Measurements from ENCODE around the gene ANKRD27. TPM values are rescaled to one million over a fixed set of nuclear protein-coding genes. Genes with fewer than 3 reads are reported as not detected.
"Not testable (repeated sequence)": the region's sequence is repeated elsewhere in the genome, so short reads cannot be mapped to it uniquely, and the experiment has no call there.

Gene ANKRD27
- total RNA-seq, 2 donors from 2014 or later, result 18.8 to 22.4 TPM

DNA sequence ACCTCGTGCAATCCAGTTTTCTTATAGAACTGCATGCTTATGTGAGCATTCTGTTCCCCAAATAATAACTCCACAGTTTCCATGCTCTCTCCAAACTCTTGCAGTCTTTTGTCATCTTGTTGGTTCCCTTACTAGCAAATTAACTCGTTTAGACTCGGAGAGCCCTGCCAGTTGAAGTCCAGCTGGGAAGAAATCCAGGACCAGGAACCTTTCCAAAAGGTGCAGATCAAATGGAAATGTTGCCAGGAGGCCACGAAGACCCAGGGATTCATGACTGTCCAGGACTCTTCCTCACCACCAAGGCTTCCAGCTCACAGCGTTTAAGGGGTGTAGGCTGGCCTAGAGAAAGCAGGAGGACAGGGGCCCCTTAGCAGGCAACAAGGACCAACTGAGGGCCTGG lies 42.5 kb upstream of the ANKRD27 start:
- H3K4me3 ChIP-seq, result no peak overlapping the region

DNA sequence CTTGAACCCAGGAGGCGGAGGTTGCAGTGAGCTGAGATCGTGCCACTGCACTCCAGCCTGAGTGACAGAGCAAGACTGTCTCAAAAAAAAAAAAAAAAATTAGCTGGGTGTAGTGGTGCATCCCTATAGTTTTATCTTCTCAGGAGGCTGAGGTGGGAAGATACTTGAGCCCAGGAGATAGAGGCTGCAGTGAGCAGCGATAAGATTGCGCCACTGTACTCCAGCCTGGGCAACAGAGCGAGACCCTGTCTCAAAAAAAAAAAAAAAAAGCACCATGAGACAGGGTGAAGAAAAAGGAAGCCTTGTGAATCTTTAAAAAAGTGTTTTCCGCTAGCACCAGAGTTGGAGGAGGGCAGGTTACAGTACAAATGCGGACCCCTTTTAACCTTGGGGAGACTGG lies 41.2 kb upstream of the ANKRD27 start:
- H3K9me3 ChIP-seq; DNase-seq (ENCODE audit: low spot score); H3K27me3 ChIP-seq; H3K27ac ChIP-seq; H3K4me1 ChIP-seq; H3K4me3 ChIP-seq: not testable (repeated sequence)
- H3K36me3 ChIP-seq, result peaks cover 25% of the 10 kb centered on the region

More for the DNA sequence above, 42.5 kb upstream of the ANKRD27 start:
- Histone ChIP-seq H3K9me3 (no peaks in the 10 kb centered on the region), H3K27ac (no peak overlapping the region), H3K27me3 (no peaks in the 10 kb centered on the region), H3K36me3 (peaks cover 17% of the 10 kb centered on the region), H3K4me1 (no peaks in the 10 kb centered on the region)
- DNase-seq (ENCODE audit: low spot score), result no peak
- TF ChIP-seq, protein P1, sequence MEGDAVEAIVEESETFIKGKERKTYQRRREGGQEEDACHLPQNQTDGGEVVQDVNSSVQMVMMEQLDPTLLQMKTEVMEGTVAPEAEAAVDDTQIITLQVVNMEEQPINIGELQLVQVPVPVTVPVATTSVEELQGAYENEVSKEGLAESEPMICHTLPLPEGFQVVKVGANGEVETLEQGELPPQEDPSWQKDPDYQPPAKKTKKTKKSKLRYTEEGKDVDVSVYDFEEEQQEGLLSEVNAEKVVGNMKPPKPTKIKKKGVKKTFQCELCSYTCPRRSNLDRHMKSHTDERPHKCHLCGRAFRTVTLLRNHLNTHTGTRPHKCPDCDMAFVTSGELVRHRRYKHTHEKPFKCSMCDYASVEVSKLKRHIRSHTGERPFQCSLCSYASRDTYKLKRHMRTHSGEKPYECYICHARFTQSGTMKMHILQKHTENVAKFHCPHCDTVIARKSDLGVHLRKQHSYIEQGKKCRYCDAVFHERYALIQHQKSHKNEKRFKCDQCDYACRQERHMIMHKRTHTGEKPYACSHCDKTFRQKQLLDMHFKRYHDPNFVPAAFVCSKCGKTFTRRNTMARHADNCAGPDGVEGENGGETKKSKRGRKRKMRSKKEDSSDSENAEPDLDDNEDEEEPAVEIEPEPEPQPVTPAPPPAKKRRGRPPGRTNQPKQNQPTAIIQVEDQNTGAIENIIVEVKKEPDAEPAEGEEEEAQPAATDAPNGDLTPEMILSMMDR (IDR thresholded peaks at IDR 0.05), result no peak

DNA sequence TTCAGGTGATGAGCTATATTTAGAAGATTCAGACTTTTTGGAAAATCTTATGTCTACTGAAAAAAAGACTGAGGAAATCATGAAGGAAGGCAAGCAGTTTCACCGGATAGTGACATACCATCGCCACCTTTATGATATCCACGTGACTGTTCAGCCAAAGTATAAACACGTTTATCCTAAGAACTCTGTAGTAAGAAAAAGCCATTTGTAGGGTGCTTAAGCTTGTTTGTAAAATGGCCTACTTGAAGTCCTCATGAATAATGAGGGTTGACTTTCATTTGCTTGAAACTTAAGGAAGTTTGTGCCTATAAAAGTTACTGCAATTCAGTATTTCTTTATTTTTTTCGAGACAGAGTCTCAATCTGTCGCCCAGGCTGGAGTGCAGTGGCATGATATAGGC lies 36.8 kb upstream of the ANKRD27 start:
- H3K27ac ChIP-seq, result no peak overlapping the region
- peaks cover 25% of the 10 kb centered on the region for H3K36me3 ChIP-seq
- H3K4me1 ChIP-seq, result no peaks in the 10 kb centered on the region
- no peaks in the 10 kb centered on the region for H3K27me3 ChIP-seq
- H3K4me3 ChIP-seq, result no peak overlapping the region
- H3K9me3 ChIP-seq, result no peaks in the 10 kb centered on the region
- no peak for DNase-seq (ENCODE audit: low spot score)
- TF ChIP-seq, protein P1 (IDR thresholded peaks at IDR 0.05), result no peak

DNA sequence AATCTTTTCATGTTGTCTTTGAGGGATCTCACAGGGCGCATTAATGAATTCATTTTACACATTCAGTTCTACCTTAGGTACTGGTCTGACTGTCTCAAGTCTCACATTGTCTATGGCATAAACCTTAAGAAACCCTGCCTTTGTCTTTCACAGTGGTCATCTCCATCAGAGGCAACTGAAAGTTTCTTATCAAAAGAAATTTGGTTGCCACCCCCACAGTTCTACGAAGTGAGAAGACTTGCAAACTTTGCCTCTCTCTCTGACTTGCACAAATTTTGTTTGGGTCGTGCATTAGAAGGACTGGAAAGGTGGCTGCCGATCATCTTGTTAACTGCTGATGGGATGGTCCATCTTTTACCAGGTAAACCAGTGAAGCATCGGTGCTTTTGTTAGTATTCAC lies 34.1 kb upstream of the ANKRD27 start:
- H3K9me3 ChIP-seq, result peaks cover 0 to 11% of the 10 kb centered on the region in 2 donors
- no peak overlapping the region for H3K27ac ChIP-seq
- DNase-seq (ENCODE audit: low spot score), result no peak
- H3K27me3 ChIP-seq, result no peaks in the 10 kb centered on the region
- no peaks in the 10 kb centered on the region for H3K4me1 ChIP-seq
- no peak overlapping the region for H3K4me3 ChIP-seq
- peaks cover 41% of the 10 kb centered on the region for H3K36me3 ChIP-seq
- TF ChIP-seq, protein P1 (IDR thresholded peaks at IDR 0.05), result no peak

DNA sequence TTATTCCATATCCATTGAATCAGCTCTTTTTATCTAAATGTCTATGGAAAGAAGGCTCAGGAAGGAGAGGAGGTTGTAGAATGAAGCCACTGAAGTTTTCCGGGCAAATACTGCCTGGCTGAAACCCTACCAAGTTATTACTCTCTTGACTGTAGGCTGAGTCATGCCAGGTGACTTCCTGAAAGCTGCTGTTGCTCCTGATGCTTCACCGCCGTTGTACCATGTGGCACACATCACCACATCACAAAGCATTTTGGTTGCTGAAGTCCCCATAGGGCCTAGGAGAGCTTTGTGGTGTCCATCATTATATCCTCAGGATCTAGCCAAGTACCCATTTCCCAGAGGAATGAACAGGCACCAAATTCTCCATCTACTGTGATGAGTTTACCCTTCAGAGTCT lies 33.5 kb upstream of the ANKRD27 start:
- no peaks in the 10 kb centered on the region for H3K27me3 ChIP-seq
- no peak for DNase-seq (ENCODE audit: low spot score)
- TF ChIP-seq, protein P1 (IDR thresholded peaks at IDR 0.05), result no peak
- peaks cover 38% of the 10 kb centered on the region for H3K36me3 ChIP-seq
- no peak overlapping the region for H3K27ac ChIP-seq
- H3K9me3 ChIP-seq, result peaks cover 0 to 17% of the 10 kb centered on the region in 2 donors
- no peak overlapping the region for H3K4me3 ChIP-seq
- no peaks in the 10 kb centered on the region for H3K4me1 ChIP-seq

DNA sequence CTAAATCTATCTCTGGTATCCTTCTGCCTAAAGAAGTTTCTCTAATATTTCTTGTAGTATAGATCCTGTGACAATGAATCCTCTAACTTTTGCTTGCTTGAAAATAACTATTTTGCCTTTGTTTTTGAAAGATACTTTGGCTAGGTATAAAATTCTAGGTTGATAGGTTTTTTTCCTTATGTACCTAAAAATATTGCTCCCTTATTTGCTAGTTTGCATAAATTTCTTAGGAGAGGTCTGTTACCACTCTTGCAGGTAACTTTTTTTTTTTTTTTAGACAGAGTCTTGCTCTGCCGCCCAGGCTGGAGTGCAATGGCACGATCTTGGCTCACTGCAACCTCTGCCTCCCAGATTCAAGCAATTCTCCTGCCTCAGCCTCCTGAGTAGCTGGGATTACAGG lies 29.0 kb upstream of the ANKRD27 start:
- H3K27me3 ChIP-seq; H3K27ac ChIP-seq; DNase-seq (ENCODE audit: low spot score); H3K4me3 ChIP-seq; H3K4me1 ChIP-seq: not testable (repeated sequence)
- peaks cover 0 to 19% of the 10 kb centered on the region in 2 donors for H3K9me3 ChIP-seq
- peaks cover 35% of the 10 kb centered on the region for H3K36me3 ChIP-seq

DNA sequence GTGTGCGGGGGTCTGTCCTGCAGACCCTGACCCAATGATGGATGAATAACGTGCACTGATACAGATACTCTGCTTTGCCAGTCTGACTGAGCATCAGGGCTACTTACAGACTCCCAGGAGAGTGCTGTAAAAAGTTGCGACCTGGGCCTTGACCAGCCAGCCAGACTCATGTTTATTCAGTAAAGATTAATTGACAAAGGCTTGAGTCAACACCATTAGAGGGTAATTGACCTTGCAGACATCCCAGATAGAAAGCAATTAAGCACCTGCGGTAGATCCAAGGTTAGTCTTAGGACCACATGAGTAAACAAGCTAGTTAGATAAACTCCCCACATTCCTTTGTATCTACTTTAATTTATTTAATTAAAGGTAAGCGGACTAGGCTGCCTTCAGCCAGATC lies 27.0 kb upstream of the ANKRD27 start:
- Histone ChIP-seq H3K27me3 (no peaks in the 10 kb centered on the region), H3K9me3 (peaks cover 0 to 19% of the 10 kb centered on the region in 2 donors), H3K4me3 (no peak overlapping the region), H3K36me3 (peaks cover 42% of the 10 kb centered on the region), H3K27ac (no peak overlapping the region), H3K4me1 (peaks cover 0 to 1% of the 10 kb centered on the region in 2 donors)
- TF ChIP-seq, protein P1 (IDR thresholded peaks at IDR 0.05), result no peak
- DNase-seq (ENCODE audit: low spot score), result no peak

DNA sequence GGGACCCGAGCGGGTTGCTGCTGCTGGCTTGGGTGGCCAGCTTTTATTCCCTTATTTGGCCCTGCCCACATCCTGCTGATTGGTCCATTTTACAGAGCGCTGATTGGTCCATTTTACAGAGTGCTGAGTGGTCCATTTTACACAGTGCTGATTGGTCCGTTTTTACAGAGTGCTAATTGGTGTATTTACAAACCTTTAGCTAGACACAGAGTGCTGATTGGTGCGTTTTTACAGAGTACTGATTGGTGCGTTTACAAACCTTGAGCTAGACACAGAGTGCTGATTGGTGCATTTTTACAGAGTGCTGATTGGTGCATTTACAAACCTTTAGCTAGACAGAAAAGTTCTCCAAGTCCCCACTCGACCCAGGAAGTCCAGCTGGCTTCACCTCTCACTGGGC lies 25.1 kb upstream of the ANKRD27 start:
- H3K4me3 ChIP-seq; DNase-seq (ENCODE audit: low spot score); H3K27ac ChIP-seq; H3K27me3 ChIP-seq: not testable (repeated sequence)
- Histone ChIP-seq H3K9me3 (peaks cover 0 to 19% of the 10 kb centered on the region in 2 donors), H3K36me3 (peaks cover 34% of the 10 kb centered on the region), H3K4me1 (peaks cover 0 to 19% of the 10 kb centered on the region in 2 donors)

DNA sequence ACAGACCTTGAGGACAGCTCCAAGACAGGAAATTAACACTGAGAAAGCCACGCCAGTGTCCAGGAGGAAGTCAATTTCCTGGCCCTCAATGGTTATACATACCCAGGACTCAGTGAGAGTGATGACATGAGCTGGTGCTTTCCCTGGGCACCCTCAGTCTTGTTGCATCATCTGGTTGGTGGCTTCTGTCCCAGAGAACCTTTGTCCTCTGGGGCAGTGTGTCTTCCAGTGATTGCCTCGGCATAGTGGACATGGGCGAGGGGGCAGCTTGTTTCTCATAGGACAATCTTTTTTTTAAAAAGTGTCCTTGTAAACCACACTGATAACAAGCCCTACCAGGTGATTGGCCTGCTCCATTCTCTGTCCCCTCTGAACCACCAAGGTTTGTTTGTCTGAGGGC lies 21.8 kb upstream of the ANKRD27 start:
- H3K27ac ChIP-seq; DNase-seq (ENCODE audit: low spot score); H3K27me3 ChIP-seq; H3K4me3 ChIP-seq; H3K9me3 ChIP-seq: not testable (repeated sequence)
- Histone ChIP-seq H3K4me1 (peaks cover 0 to 47% of the 10 kb centered on the region in 2 donors), H3K36me3 (peaks cover 22% of the 10 kb centered on the region)

DNA sequence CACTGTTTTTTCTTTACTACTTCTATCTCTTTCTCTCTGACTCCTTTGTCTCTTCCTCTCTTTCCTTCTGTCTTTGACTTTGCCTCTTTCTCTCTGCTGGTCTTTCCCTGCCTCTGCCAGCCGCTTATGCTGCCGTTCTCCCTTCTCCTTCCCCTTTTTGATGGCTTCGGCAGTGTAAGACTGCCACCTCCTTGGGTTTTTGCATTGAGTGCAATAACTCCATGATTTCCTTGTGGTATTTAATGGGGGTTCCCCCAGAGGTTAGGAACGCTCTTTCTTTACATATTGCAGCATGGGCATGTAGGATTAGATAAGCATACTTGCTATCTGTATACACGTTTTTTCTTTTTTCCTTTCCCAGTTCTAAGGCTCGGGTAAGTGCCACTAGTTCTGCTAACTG lies 20.5 kb upstream of the ANKRD27 start:
- Histone ChIP-seq H3K4me1 (peaks cover 0 to 57% of the 10 kb centered on the region in 2 donors), H3K36me3 (peaks cover 22% of the 10 kb centered on the region)
- not testable (repeated sequence) for H3K27me3 ChIP-seq; H3K4me3 ChIP-seq; H3K9me3 ChIP-seq; DNase-seq (ENCODE audit: low spot score); H3K27ac ChIP-seq
